DND-41 (cell line): ENCODE results near the gene BBS9.

Source experiments
- ATAC-seq: fragments of 200-7000 bp; cut with Tn5 transposase; 3 replicates; pipeline ENCODE4 v1.9.1; 2021; ENCODE audit warnings: low read depth; ENCODE audit not compliant: insufficient read depth
- DNase-seq: peaks from one replicate; pipeline ENCODE4 v3.0.0-alpha.2; 2020
- H2AFZ ChIP-seq: 2 replicates; pipeline ENCODE4 v1.6.0; 2012; ENCODE audit warnings: low read depth, low read length
- H3K27ac ChIP-seq: 2 replicates; pipeline ENCODE4 v1.5.1; 2012; ENCODE audit warnings: low read length, inconsistent platforms
- H3K27me3 ChIP-seq: fragments of 200-600 bp; sonication (generic); 2 replicates; pipeline ENCODE4 v1.6.0; 2012; ENCODE audit warnings: low read length, mild to moderate bottlenecking, inconsistent platforms; ENCODE audit not compliant: insufficient read depth, poor library complexity
- H3K36me3 ChIP-seq: 2 replicates; pipeline ENCODE4 v1.5.1; 2012; ENCODE audit warnings: low read length, inconsistent platforms; ENCODE audit not compliant: insufficient read depth
- H3K4me1 ChIP-seq: 2 replicates; pipeline ENCODE4 v1.5.1; 2012; ENCODE audit warnings: mild to moderate bottlenecking, low read length; ENCODE audit not compliant: insufficient read depth
- H3K4me2 ChIP-seq: 2 replicates; pipeline ENCODE4 v1.6.0; 2012; ENCODE audit warnings: mild to moderate bottlenecking, moderate library complexity, low read length, inconsistent platforms; ENCODE audit not compliant: insufficient read depth
- H3K4me3 ChIP-seq, 2 experiments: fragments of 200-600 bp in 1 of 2; shearing (Covaris generic) in 1 of 2; 2 replicates each; pipeline ENCODE4 v1.5.1; 2012 to 2016; ENCODE audit warnings: inconsistent platforms in 2 of 2, low read length in 2 of 2, mild to moderate bottlenecking in 2 of 2, low read depth in 1 of 2, moderate library complexity in 1 of 2
- H3K79me2 ChIP-seq: 2 replicates; pipeline ENCODE4 v1.6.0; 2012; ENCODE audit warnings: low read length, inconsistent platforms; ENCODE audit not compliant: insufficient read depth
- H3K9ac ChIP-seq: 2 replicates; pipeline ENCODE4 v1.6.0; 2012; ENCODE audit warnings: low read depth, mild to moderate bottlenecking, inconsistent platforms, low read length, moderate library complexity
- H3K9me3 ChIP-seq: 2 replicates; pipeline ENCODE4 v1.5.1; 2012; ENCODE audit warnings: low read length, moderate library complexity, mild to moderate bottlenecking, inconsistent platforms; ENCODE audit not compliant: insufficient read depth, severe bottlenecking
- H4K20me1 ChIP-seq: 2 replicates; pipeline ENCODE4 v1.6.0; 2012; ENCODE audit warnings: low read length; ENCODE audit not compliant: insufficient read depth
- CTCF ChIP-seq: IDR thresholded peaks from 2 replicates; pipeline ENCODE4 v1.5.1; 2012; ENCODE audit warnings: borderline replicate concordance, low read length, moderate library complexity, mild to moderate bottlenecking; ENCODE audit not compliant: poor library complexity, severe bottlenecking; ENCODE audit errors: extremely low read depth
- EZH2 ChIP-seq: IDR thresholded peaks from 3 replicates; pipeline ENCODE4 v1.6.1; 2012; ENCODE audit warnings: borderline replicate concordance, low read depth, mild to moderate bottlenecking, moderate library complexity, low read length, inconsistent platforms; ENCODE audit not compliant: severe bottlenecking

BBS9 gene

GRCh38 chr7:33614357-33615117 is 485.2 kb downstream of the BBS9 start:
- ATAC-seq: peak; percentile 53; the same call in 2 of the 3 replicates
- H3K9me3 ChIP-seq: no peaks in the 10 kb centered on the region

GRCh38 chr7:33616752-33617151 is 487.4 kb downstream of the BBS9 start:
- Histone ChIP-seq H3K9me3 (no peaks in the 10 kb centered on the region), H3K27me3 (no peaks in the 10 kb centered on the region), H3K36me3 (no peaks in the 10 kb centered on the region), H3K27ac (no peak overlapping the region), H3K4me2 (no peak overlapping the region), H3K4me1 (no peaks in the 10 kb centered on the region), H4K20me1 (no peaks in the 10 kb centered on the region), H3K4me3 (no peak overlapping the region), H3K79me2 (no peaks in the 10 kb centered on the region), H2AFZ (no peak overlapping the region), H3K9ac (no peak overlapping the region)
- TF ChIP-seq EZH2 (no peak), CTCF (no peak)
- DNase-seq: no peak
- ATAC-seq: no peak

More at GRCh38 chr7:33614357-33615117, 485.2 kb downstream of the BBS9 start:
- TF ChIP-seq CTCF (no peak), EZH2 (no peak)
- no peak overlapping the region for H2AFZ ChIP-seq
- no peak overlapping the region for H3K4me3 ChIP-seq
- no peak overlapping the region for H3K9ac ChIP-seq
- no peaks in the 10 kb centered on the region for H3K36me3 ChIP-seq
- no peaks in the 10 kb centered on the region for H4K20me1 ChIP-seq
- H3K4me2 ChIP-seq: no peak overlapping the region
- H3K4me1 ChIP-seq: no peaks in the 10 kb centered on the region
- H3K79me2 ChIP-seq: no peaks in the 10 kb centered on the region
- no peaks in the 10 kb centered on the region for H3K27me3 ChIP-seq
- DNase-seq: no peak
- no peak overlapping the region for H3K27ac ChIP-seq

GRCh38 chr7:33619264-33619663 is 489.9 kb downstream of the BBS9 start:
- no peak for DNase-seq
- no peak overlapping the region for H2AFZ ChIP-seq
- no peaks in the 10 kb centered on the region for H3K79me2 ChIP-seq
- ATAC-seq: no peak
- no peak overlapping the region for H3K4me2 ChIP-seq
- H3K27ac ChIP-seq: no peak overlapping the region
- no peak overlapping the region for H3K4me3 ChIP-seq
- H3K4me1 ChIP-seq: peaks cover 11% of the 10 kb centered on the region
- H4K20me1 ChIP-seq: no peaks in the 10 kb centered on the region
- no peak for TF ChIP-seq CTCF
- no peak for TF ChIP-seq EZH2
- H3K27me3 ChIP-seq: no peaks in the 10 kb centered on the region
- no peak overlapping the region for H3K9ac ChIP-seq
- no peaks in the 10 kb centered on the region for H3K9me3 ChIP-seq
- no peaks in the 10 kb centered on the region for H3K36me3 ChIP-seq
